Measurements from ENCODE around the gene RSRC1.

RSRC1 gene

GRCh38 chr3:158167737-158168557 lies 58.1 kb downstream of the RSRC1 start:
- ATAC-seq (ENCODE audit: insufficient read depth, low read depth): peak; percentile 88
- H3K4me1 ChIP-seq (ENCODE audit: insufficient read depth, low read length): peaks cover 16% of the 10 kb centered on the region
- peaks cover 13% of the 10 kb centered on the region for H3K79me2 ChIP-seq (ENCODE audit: insufficient read depth, low read length)
- no peak overlapping the region for H3K4me3 ChIP-seq (ENCODE audit: low read depth in 1 of 2, low read length in 2 of 2)
- no peaks in the 10 kb centered on the region for H3K27me3 ChIP-seq (ENCODE audit: insufficient read depth, low read length, poor library complexity)
- peaks cover 10% of the 10 kb centered on the region; the same call in 1 of the 2 replicates for H4K20me1 ChIP-seq (ENCODE audit: insufficient read depth, low read length)
- no peak for TF ChIP-seq CTCF (IDR thresholded peaks at IDR 0.05; ENCODE audit: borderline replicate concordance, extremely low read depth, low read length, poor library complexity, severe bottlenecking)
- TF ChIP-seq EZH2 (IDR thresholded peaks at IDR 0.05; ENCODE audit: borderline replicate concordance, low read depth, low read length, severe bottlenecking): no peak
- H3K4me2 ChIP-seq (ENCODE audit: insufficient read depth, low read length): no peak overlapping the region
- H3K9ac ChIP-seq (ENCODE audit: low read depth, low read length): no peak overlapping the region
- DNase-seq: peak; percentile 31
- 0 out of 2 replicates have a peak overlapping the region, but pooled peaks have one; percentile 2 for H3K27ac ChIP-seq (ENCODE audit: low read length)
- no peaks in the 10 kb centered on the region for H3K9me3 ChIP-seq (ENCODE audit: insufficient read depth, low read length, severe bottlenecking)
- peaks cover 12% of the 10 kb centered on the region; the same call in 1 of the 2 replicates for H3K36me3 ChIP-seq (ENCODE audit: insufficient read depth, low read length)
- no peak overlapping the region for H2AFZ ChIP-seq (ENCODE audit: low read depth, low read length)

GRCh38 chr3:158169091-158169491 lies 59.2 kb downstream of the RSRC1 start:
- Histone ChIP-seq H3K36me3 (ENCODE audit: insufficient read depth, low read length) (peaks cover 11% of the 10 kb centered on the region; the same call in 1 of the 2 replicates), H3K9ac (ENCODE audit: low read depth, low read length) (no peak overlapping the region), H3K4me1 (ENCODE audit: insufficient read depth, low read length) (peaks cover 16% of the 10 kb centered on the region), H2AFZ (ENCODE audit: low read depth, low read length) (no peak overlapping the region), H3K79me2 (ENCODE audit: insufficient read depth, low read length) (peaks cover 7% of the 10 kb centered on the region; the same call in 1 of the 2 replicates), H4K20me1 (ENCODE audit: insufficient read depth, low read length) (peaks cover 10% of the 10 kb centered on the region; the same call in 1 of the 2 replicates), H3K9me3 (ENCODE audit: insufficient read depth, low read length, severe bottlenecking) (no peaks in the 10 kb centered on the region), H3K27me3 (ENCODE audit: insufficient read depth, low read length, poor library complexity) (no peaks in the 10 kb centered on the region), H3K27ac (ENCODE audit: low read length) (no peak overlapping the region), H3K4me3 (ENCODE audit: low read depth in 1 of 2, low read length in 2 of 2) (no peak overlapping the region), H3K4me2 (ENCODE audit: insufficient read depth, low read length) (no peak overlapping the region)
- no peak for DNase-seq
- peak; percentile 72 for ATAC-seq (ENCODE audit: insufficient read depth, low read depth)
- no peak for TF ChIP-seq EZH2 (IDR thresholded peaks at IDR 0.05; ENCODE audit: borderline replicate concordance, low read depth, low read length, severe bottlenecking)
- no peak for TF ChIP-seq CTCF (IDR thresholded peaks at IDR 0.05; ENCODE audit: borderline replicate concordance, extremely low read depth, low read length, poor library complexity, severe bottlenecking)

- Histone ChIP-seq H3K27me3 (ENCODE audit: insufficient read depth, low read length, poor library complexity) (no peaks in the 10 kb centered on the region), H3K9ac (ENCODE audit: low read depth, low read length) (no peak overlapping the region), H3K4me1 (ENCODE audit: insufficient read depth, low read length) (no peaks in the 10 kb centered on the region), H4K20me1 (ENCODE audit: insufficient read depth, low read length) (no peaks in the 10 kb centered on the region), H3K9me3 (ENCODE audit: insufficient read depth, low read length, severe bottlenecking) (no peaks in the 10 kb centered on the region), H3K27ac (ENCODE audit: low read length) (no peak overlapping the region), H3K36me3 (ENCODE audit: insufficient read depth, low read length) (no peaks in the 10 kb centered on the region), H3K79me2 (ENCODE audit: insufficient read depth, low read length) (peaks cover 19% of the 10 kb centered on the region), H2AFZ (ENCODE audit: low read depth, low read length) (no peak overlapping the region), H3K4me2 (ENCODE audit: insufficient read depth, low read length) (no peak overlapping the region), H3K4me3 (ENCODE audit: low read depth in 1 of 2, low read length in 2 of 2) (no peak overlapping the region)
- TF ChIP-seq CTCF (IDR thresholded peaks at IDR 0.05; ENCODE audit: borderline replicate concordance, extremely low read depth, low read length, poor library complexity, severe bottlenecking) (no peak), EZH2 (IDR thresholded peaks at IDR 0.05; ENCODE audit: borderline replicate concordance, low read depth, low read length, severe bottlenecking) (no peak)
- ATAC-seq (ENCODE audit: insufficient read depth, low read depth) (no peak), DNase-seq (no peak)
Measured at GRCh38 chr3:158181096-158181495, 71.2 kb downstream of the RSRC1 start.
